ENCODE measurements around the gene PNPLA8. TPM values are rescaled to one million over a fixed set of nuclear protein-coding genes. Genes with fewer than 3 reads are reported as not detected.
"Not testable (repeated sequence)": the region's sequence is repeated elsewhere in the genome, so short reads cannot be mapped to it uniquely, and the experiment has no call there.

Gene PNPLA8
- total and polyA plus RNA-seq, 2 donors: 28.2 to 32.1 TPM

DNA sequence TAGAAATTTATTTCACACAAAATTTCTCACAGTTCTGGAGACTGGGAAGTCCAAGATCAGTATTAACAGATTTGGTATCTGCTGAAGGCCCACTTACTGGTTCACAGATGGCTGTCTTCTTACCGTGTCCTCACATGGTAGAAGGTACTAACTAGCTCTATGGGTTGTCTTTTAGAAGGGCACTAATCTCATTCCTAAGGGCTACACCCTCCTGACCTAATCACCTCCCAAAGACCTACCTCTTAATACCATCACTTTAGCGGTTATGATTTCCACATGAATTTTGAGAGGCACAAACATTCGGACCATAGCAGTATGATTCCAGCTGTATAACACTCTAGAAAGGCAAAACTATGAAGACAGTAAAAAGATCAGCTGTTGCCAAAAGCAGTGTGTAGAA, 8.0 kb downstream of the PNPLA8 start:
- Histone ChIP-seq H3K4me3 (ENCODE audit: low read length in 2 of 2) (no peak overlapping the region), H3K27me3 (ENCODE audit: control insufficient read depth in 2 of 2, insufficient read depth in 1 of 2, low read length in 1 of 2) (no peaks in the 10 kb centered on the region), H3K4me1 (ENCODE audit: control insufficient read depth in 2 of 2, insufficient read depth in 2 of 2, low read length in 2 of 2) (no peaks in the 10 kb centered on the region), H3K27ac (ENCODE audit: low read depth in 1 of 2, low read length in 1 of 2) (no peak overlapping the region), H3K9me3 (ENCODE audit: control insufficient read depth in 2 of 2, insufficient read depth in 1 of 2, low read length in 1 of 2) (no peaks in the 10 kb centered on the region), H3K36me3 (ENCODE audit: control insufficient read depth in 2 of 2, insufficient read depth in 2 of 2, low read length in 1 of 2) (peaks cover 6 to 20% of the 10 kb centered on the region in 2 donors)
- 99% methylated on average over 3 of the region's 3 CpGs for WGBS
- DNase-seq (ENCODE audit: low read depth in 6 of 9, low spot score in 9 of 9): no peak

DNA sequence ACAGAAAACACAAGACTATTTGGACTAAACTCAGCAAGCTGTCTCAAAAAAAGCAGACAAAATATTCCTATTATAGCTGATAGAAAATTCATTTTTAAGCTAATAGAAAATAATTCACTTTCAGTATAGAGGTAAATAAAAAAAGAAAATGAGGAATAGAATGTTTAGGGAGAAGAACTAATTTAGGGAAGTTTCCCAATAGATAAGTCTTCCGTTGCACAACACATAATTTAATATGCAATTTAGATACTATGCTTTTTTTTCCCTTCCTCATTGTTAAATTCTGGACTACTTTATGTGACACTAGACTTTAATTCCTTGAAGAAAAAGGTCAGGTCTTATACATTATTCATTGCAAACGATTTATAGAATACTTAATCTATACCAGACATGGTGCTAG, 10.3 kb downstream of the PNPLA8 start:
- Histone ChIP-seq H3K4me3 (ENCODE audit: low read length in 2 of 2) (no peak overlapping the region), H3K4me1 (ENCODE audit: control insufficient read depth in 2 of 2, insufficient read depth in 2 of 2, low read length in 2 of 2) (no peaks in the 10 kb centered on the region), H3K36me3 (ENCODE audit: control insufficient read depth in 2 of 2, insufficient read depth in 2 of 2, low read length in 1 of 2) (peaks cover 9 to 28% of the 10 kb centered on the region in 2 donors), H3K27ac (ENCODE audit: low read depth in 1 of 2, low read length in 1 of 2) (no peak overlapping the region), H3K27me3 (ENCODE audit: control insufficient read depth in 2 of 2, insufficient read depth in 1 of 2, low read length in 1 of 2) (no peaks in the 10 kb centered on the region), H3K9me3 (ENCODE audit: control insufficient read depth in 2 of 2, insufficient read depth in 1 of 2, low read length in 1 of 2) (no peaks in the 10 kb centered on the region)
- 97% methylated on average over 2 of the region's 2 CpGs for WGBS
- no peak for DNase-seq (ENCODE audit: low read depth in 6 of 9, low spot score in 9 of 9)

DNA sequence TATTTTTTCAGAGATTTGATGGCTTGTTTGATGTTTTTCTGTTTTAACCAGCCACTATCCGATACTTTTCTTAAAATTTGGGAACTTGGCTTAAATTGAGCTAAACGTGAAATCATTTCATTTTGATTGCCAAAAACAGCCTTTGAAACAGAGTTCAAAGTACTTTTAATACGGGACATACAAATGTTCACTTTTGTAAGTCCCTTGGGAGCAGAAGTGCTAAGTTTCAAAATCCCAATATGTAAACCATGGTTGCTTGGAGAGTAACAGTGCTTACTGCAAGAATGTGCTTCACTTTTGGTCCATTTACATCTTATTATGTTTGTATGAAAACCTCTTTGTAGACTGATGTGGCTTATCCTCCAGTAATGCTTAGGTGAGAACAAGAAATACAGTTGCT, 10.9 kb downstream of the PNPLA8 start:
- no peak for DNase-seq (ENCODE audit: low read depth in 6 of 9, low spot score in 9 of 9)
- Histone ChIP-seq H3K9me3 (ENCODE audit: control insufficient read depth in 2 of 2, insufficient read depth in 1 of 2, low read length in 1 of 2) (no peaks in the 10 kb centered on the region), H3K4me1 (ENCODE audit: control insufficient read depth in 2 of 2, insufficient read depth in 2 of 2, low read length in 2 of 2) (no peaks in the 10 kb centered on the region), H3K27me3 (ENCODE audit: control insufficient read depth in 2 of 2, insufficient read depth in 1 of 2, low read length in 1 of 2) (no peaks in the 10 kb centered on the region), H3K4me3 (ENCODE audit: low read length in 2 of 2) (no peak overlapping the region), H3K36me3 (ENCODE audit: control insufficient read depth in 2 of 2, insufficient read depth in 2 of 2, low read length in 1 of 2) (peaks cover 9 to 28% of the 10 kb centered on the region in 2 donors), H3K27ac (ENCODE audit: low read depth in 1 of 2, low read length in 1 of 2) (no peak overlapping the region)
- WGBS: 97% methylated on average over 3 of the region's 3 CpGs

DNA sequence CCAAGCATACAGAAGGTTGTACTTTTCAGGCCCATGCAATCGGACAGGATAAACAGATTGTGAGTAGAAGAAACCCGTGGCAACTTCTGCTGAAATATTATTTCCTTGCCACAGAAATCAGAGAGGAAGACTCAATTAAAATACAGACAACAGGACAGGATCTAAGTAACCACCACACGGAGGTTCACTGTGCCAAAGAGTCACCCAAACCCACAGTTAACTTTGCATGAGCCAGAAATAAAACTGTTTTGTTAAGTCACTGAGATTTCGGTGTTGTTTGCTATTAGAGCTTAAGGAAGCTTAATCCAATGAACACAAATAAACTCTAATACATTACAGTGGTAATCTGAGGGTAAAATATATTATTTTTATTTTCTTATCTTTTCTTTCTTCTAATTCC, 14.0 kb downstream of the PNPLA8 start:
- Histone ChIP-seq H3K27ac (ENCODE audit: low read depth in 1 of 2, low read length in 1 of 2) (no peak overlapping the region), H3K27me3 (ENCODE audit: control insufficient read depth in 2 of 2, insufficient read depth in 1 of 2, low read length in 1 of 2) (no peaks in the 10 kb centered on the region), H3K4me1 (ENCODE audit: control insufficient read depth in 2 of 2, insufficient read depth in 2 of 2, low read length in 2 of 2) (no peaks in the 10 kb centered on the region), H3K9me3 (ENCODE audit: control insufficient read depth in 2 of 2, insufficient read depth in 1 of 2, low read length in 1 of 2) (no peaks in the 10 kb centered on the region), H3K36me3 (ENCODE audit: control insufficient read depth in 2 of 2, insufficient read depth in 2 of 2, low read length in 1 of 2) (peaks cover 3 to 15% of the 10 kb centered on the region in 2 donors), H3K4me3 (ENCODE audit: low read length in 2 of 2) (no peak overlapping the region)
- no peak for DNase-seq (ENCODE audit: low read depth in 6 of 9, low spot score in 9 of 9)
- 98% methylated on average over 4 of the region's 4 CpGs for WGBS

DNA sequence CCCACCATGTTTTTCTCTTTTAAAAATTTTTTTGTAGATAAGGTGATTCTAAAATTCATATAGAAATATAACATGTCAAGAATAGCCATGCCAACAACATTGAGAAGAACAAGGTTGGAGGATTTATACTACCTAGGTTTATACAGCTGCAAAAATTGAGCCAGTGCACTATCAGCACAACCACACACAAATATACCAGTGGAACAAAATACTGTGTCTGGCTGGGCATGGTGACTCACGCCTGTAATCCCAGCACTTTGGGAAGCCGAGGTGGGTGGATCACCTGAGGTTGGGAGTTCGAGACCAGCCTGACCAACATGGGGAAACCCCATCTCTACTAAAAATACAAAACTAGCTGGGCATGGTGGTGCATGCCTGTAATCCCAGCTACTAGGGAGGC, 21.4 kb downstream of the PNPLA8 start:
- not testable (repeated sequence) for H3K4me1 ChIP-seq (ENCODE audit: control insufficient read depth in 2 of 2, insufficient read depth in 2 of 2, low read length in 2 of 2); DNase-seq (ENCODE audit: low read depth in 6 of 9, low spot score in 9 of 9); H3K4me3 ChIP-seq (ENCODE audit: low read length in 2 of 2); H3K27ac ChIP-seq (ENCODE audit: low read depth in 1 of 2, low read length in 1 of 2); H3K27me3 ChIP-seq (ENCODE audit: control insufficient read depth in 2 of 2, insufficient read depth in 1 of 2, low read length in 1 of 2); H3K9me3 ChIP-seq (ENCODE audit: control insufficient read depth in 2 of 2, insufficient read depth in 1 of 2, low read length in 1 of 2)
- 95% methylated on average over 3 of the region's 3 CpGs for WGBS
- peaks cover 3 to 13% of the 10 kb centered on the region in 2 donors for H3K36me3 ChIP-seq (ENCODE audit: control insufficient read depth in 2 of 2, insufficient read depth in 2 of 2, low read length in 1 of 2)

- peaks cover 3 to 16% of the 10 kb centered on the region in 2 donors for H3K36me3 ChIP-seq (ENCODE audit: control insufficient read depth in 2 of 2, insufficient read depth in 2 of 2, low read length in 1 of 2)
- 94% methylated on average over 5 of the region's 5 CpGs for whole genome bisulfite sequencing
Measured at GRCh38 chr7:108503112-108504026, 22.6 kb downstream of the PNPLA8 start.

GRCh38 chr7:108499566-108499965, 26.4 kb downstream of the PNPLA8 start:
- peaks cover 3 to 14% of the 10 kb centered on the region in 2 donors for H3K36me3 ChIP-seq (ENCODE audit: control insufficient read depth in 2 of 2, insufficient read depth in 2 of 2, low read length in 1 of 2)
- H3K4me1 ChIP-seq (ENCODE audit: control insufficient read depth in 2 of 2, insufficient read depth in 2 of 2, low read length in 2 of 2): no peaks in the 10 kb centered on the region
- WGBS: 98% methylated on average over 1 of the region's 1 CpG

More at GRCh38 chr7:108503112-108504026, 22.6 kb downstream of the PNPLA8 start:
- H3K27ac ChIP-seq (ENCODE audit: low read depth in 1 of 2, low read length in 1 of 2): no peak overlapping the region
- H3K4me1 ChIP-seq (ENCODE audit: control insufficient read depth in 2 of 2, insufficient read depth in 2 of 2, low read length in 2 of 2): no peaks in the 10 kb centered on the region
- H3K27me3 ChIP-seq (ENCODE audit: control insufficient read depth in 2 of 2, insufficient read depth in 1 of 2, low read length in 1 of 2): no peaks in the 10 kb centered on the region
- DNase-seq (ENCODE audit: low read depth in 6 of 9, low spot score in 9 of 9): no peak
- H3K4me3 ChIP-seq (ENCODE audit: low read length in 2 of 2): no peak overlapping the region
- no peaks in the 10 kb centered on the region for H3K9me3 ChIP-seq (ENCODE audit: control insufficient read depth in 2 of 2, insufficient read depth in 1 of 2, low read length in 1 of 2)

GRCh38 chr7:108498481-108498880, 27.5 kb downstream of the PNPLA8 start:
- Histone ChIP-seq H3K4me3 (ENCODE audit: low read length in 2 of 2) (no peak overlapping the region), H3K4me1 (ENCODE audit: control insufficient read depth in 2 of 2, insufficient read depth in 2 of 2, low read length in 2 of 2) (no peaks in the 10 kb centered on the region), H3K9me3 (ENCODE audit: control insufficient read depth in 2 of 2, insufficient read depth in 1 of 2, low read length in 1 of 2) (no peaks in the 10 kb centered on the region), H3K27me3 (ENCODE audit: control insufficient read depth in 2 of 2, insufficient read depth in 1 of 2, low read length in 1 of 2) (no peaks in the 10 kb centered on the region), H3K36me3 (ENCODE audit: control insufficient read depth in 2 of 2, insufficient read depth in 2 of 2, low read length in 1 of 2) (peaks cover 6 to 18% of the 10 kb centered on the region in 2 donors), H3K27ac (ENCODE audit: low read depth in 1 of 2, low read length in 1 of 2) (no peak overlapping the region)
- WGBS: 86% methylated on average over 6 of the region's 6 CpGs
- DNase-seq (ENCODE audit: low read depth in 6 of 9, low spot score in 9 of 9): no peak

More at GRCh38 chr7:108499566-108499965, 26.4 kb downstream of the PNPLA8 start:
- no peak for DNase-seq (ENCODE audit: low read depth in 6 of 9, low spot score in 9 of 9)
- H3K9me3 ChIP-seq (ENCODE audit: control insufficient read depth in 2 of 2, insufficient read depth in 1 of 2, low read length in 1 of 2): no peaks in the 10 kb centered on the region
- no peak overlapping the region for H3K27ac ChIP-seq (ENCODE audit: low read depth in 1 of 2, low read length in 1 of 2)
- H3K4me3 ChIP-seq (ENCODE audit: low read length in 2 of 2): no peak overlapping the region
- H3K27me3 ChIP-seq (ENCODE audit: control insufficient read depth in 2 of 2, insufficient read depth in 1 of 2, low read length in 1 of 2): no peaks in the 10 kb centered on the region

- Histone ChIP-seq H3K27ac (ENCODE audit: low read depth in 1 of 2, low read length in 1 of 2) (no peak overlapping the region), H3K4me1 (ENCODE audit: control insufficient read depth in 2 of 2, insufficient read depth in 2 of 2, low read length in 2 of 2) (no peaks in the 10 kb centered on the region), H3K9me3 (ENCODE audit: control insufficient read depth in 2 of 2, insufficient read depth in 1 of 2, low read length in 1 of 2) (no peaks in the 10 kb centered on the region), H3K27me3 (ENCODE audit: control insufficient read depth in 2 of 2, insufficient read depth in 1 of 2, low read length in 1 of 2) (no peaks in the 10 kb centered on the region), H3K36me3 (ENCODE audit: control insufficient read depth in 2 of 2, insufficient read depth in 2 of 2, low read length in 1 of 2) (peaks cover 6 to 21% of the 10 kb centered on the region in 2 donors), H3K4me3 (ENCODE audit: low read length in 2 of 2) (no peak overlapping the region)
- WGBS: over 99% methylated on average over 3 of the region's 3 CpGs
- DNase-seq (ENCODE audit: low read depth in 6 of 9, low spot score in 9 of 9): peak; percentile 18 to 68 (median 35)
Measured at GRCh38 chr7:108497082-108497725, 28.7 kb downstream of the PNPLA8 start.
